ENCODE measurements around the gene DBI.

DBI gene

GRCh38 chr2:119324685-119325270, 42.0 kb upstream of the DBI start:
- peaks cover 2% of the 10 kb centered on the region for H3K4me1 ChIP-seq (ENCODE audit: insufficient read depth, poor library complexity, severe bottlenecking)
- no peak for ATAC-seq (ENCODE audit: low read depth)
- DNase-seq (ENCODE audit: low spot score), result no peak
- H3K4me3 ChIP-seq (ENCODE audit: severe bottlenecking), result no peak overlapping the region
- no peak for TF ChIP-seq CTCF (IDR thresholded peaks at IDR 0.05; ENCODE audit: poor library complexity, severe bottlenecking)
- no peaks in the 10 kb centered on the region for H3K9me3 ChIP-seq (ENCODE audit: severe bottlenecking)
- H3K36me3 ChIP-seq (ENCODE audit: low read depth), result no peaks in the 10 kb centered on the region
- H3K27me3 ChIP-seq (ENCODE audit: insufficient read depth, poor library complexity, severe bottlenecking), result no peaks in the 10 kb centered on the region
- H3K27ac ChIP-seq (ENCODE audit: poor library complexity, severe bottlenecking), result no peak overlapping the region

GRCh38 chr2:119326938-119327337, 39.8 kb upstream of the DBI start:
- Histone ChIP-seq H3K27me3 (ENCODE audit: insufficient read depth, poor library complexity, severe bottlenecking) (no peaks in the 10 kb centered on the region), H3K27ac (ENCODE audit: poor library complexity, severe bottlenecking) (no peak overlapping the region), H3K4me1 (ENCODE audit: insufficient read depth, poor library complexity, severe bottlenecking) (peaks cover 2% of the 10 kb centered on the region), H3K4me3 (ENCODE audit: severe bottlenecking) (no peak overlapping the region), H3K36me3 (ENCODE audit: low read depth) (no peaks in the 10 kb centered on the region), H3K9me3 (ENCODE audit: severe bottlenecking) (no peaks in the 10 kb centered on the region)
- no peak for TF ChIP-seq CTCF (IDR thresholded peaks at IDR 0.05; ENCODE audit: poor library complexity, severe bottlenecking)
- DNase-seq (ENCODE audit: low spot score), result no peak
- no peak for ATAC-seq (ENCODE audit: low read depth)

GRCh38 chr2:119327431-119327830, 39.3 kb upstream of the DBI start:
- DNase-seq (ENCODE audit: low spot score), result no peak
- no peak overlapping the region for H3K4me3 ChIP-seq (ENCODE audit: severe bottlenecking)
- no peaks in the 10 kb centered on the region for H3K36me3 ChIP-seq (ENCODE audit: low read depth)
- ATAC-seq (ENCODE audit: low read depth), result no peak
- H3K27me3 ChIP-seq (ENCODE audit: insufficient read depth, poor library complexity, severe bottlenecking), result no peaks in the 10 kb centered on the region
- H3K27ac ChIP-seq (ENCODE audit: poor library complexity, severe bottlenecking), result no peak overlapping the region
- peaks cover 2% of the 10 kb centered on the region for H3K4me1 ChIP-seq (ENCODE audit: insufficient read depth, poor library complexity, severe bottlenecking)
- no peaks in the 10 kb centered on the region for H3K9me3 ChIP-seq (ENCODE audit: severe bottlenecking)
- no peak for TF ChIP-seq CTCF (IDR thresholded peaks at IDR 0.05; ENCODE audit: poor library complexity, severe bottlenecking)

- H3K9me3 ChIP-seq (ENCODE audit: severe bottlenecking), result no peaks in the 10 kb centered on the region
- H3K27me3 ChIP-seq (ENCODE audit: insufficient read depth, poor library complexity, severe bottlenecking), result no peaks in the 10 kb centered on the region
- H3K4me3 ChIP-seq (ENCODE audit: severe bottlenecking), result no peak overlapping the region
- no peaks in the 10 kb centered on the region for H3K4me1 ChIP-seq (ENCODE audit: insufficient read depth, poor library complexity, severe bottlenecking)
- ATAC-seq (ENCODE audit: low read depth), result no peak
- DNase-seq (ENCODE audit: low spot score), result no peak
- H3K36me3 ChIP-seq (ENCODE audit: low read depth), result no peaks in the 10 kb centered on the region
- TF ChIP-seq CTCF (IDR thresholded peaks at IDR 0.05; ENCODE audit: poor library complexity, severe bottlenecking), result no peak
- H3K27ac ChIP-seq (ENCODE audit: poor library complexity, severe bottlenecking), result no peak overlapping the region
These were observed 33.8 kb upstream of the DBI start for GRCh38 chr2:119332953-119333352.

GRCh38 chr2:119333360-119333759, 33.4 kb upstream of the DBI start:
- H3K27me3 ChIP-seq (ENCODE audit: insufficient read depth, poor library complexity, severe bottlenecking), result no peaks in the 10 kb centered on the region
- H3K27ac ChIP-seq (ENCODE audit: poor library complexity, severe bottlenecking), result no peak overlapping the region
- H3K36me3 ChIP-seq (ENCODE audit: low read depth), result no peaks in the 10 kb centered on the region
- TF ChIP-seq CTCF (IDR thresholded peaks at IDR 0.05; ENCODE audit: poor library complexity, severe bottlenecking), result no peak
- no peaks in the 10 kb centered on the region for H3K4me1 ChIP-seq (ENCODE audit: insufficient read depth, poor library complexity, severe bottlenecking)
- H3K4me3 ChIP-seq (ENCODE audit: severe bottlenecking), result no peak overlapping the region
- DNase-seq (ENCODE audit: low spot score) (no peak), ATAC-seq (ENCODE audit: low read depth) (no peak)
- H3K9me3 ChIP-seq (ENCODE audit: severe bottlenecking), result no peaks in the 10 kb centered on the region
